Naive thymus-derived CD8-positive, alpha-beta T cell (primary cell): ENCODE measurements around the gene EFS. TPM values are rescaled to one million over a fixed set of nuclear protein-coding genes. Genes with fewer than 3 reads are reported as not detected.

Source experiments
- ATAC-seq, 2 donors: fragments of 150-1000 bp; cut with Tn5 transposase in 1 of 2; sonication (Bioruptor Pico), chemical (Tn5 transposase) in 1 of 2; 1 replicate in 1 of 2; 2 replicates in 1 of 2; pipeline ENCODE4 v1.10.0; 2021; ENCODE audit warnings: mild to moderate bottlenecking in 2 of 2, moderate library complexity in 2 of 2
- POLR2A ChIA-PET: fragments of 350-600 bp; sonication (Branson Sonifier 250); formaldehyde crosslinking; loops from one replicate; lab custom pipeline; 2021; ENCODE audit warnings: antibody characterized with exemption; lab: Charles Lee
- DNase-seq, 10 donors: peaks; one replicate each; pipeline versions ENCODE4 v3.0.0 to v3.0.0-alpha.2; 2020 to 2022
- H3K27ac Mint-ChIP-seq, 10 donors: one replicate each; pipeline ENCODE4 v1.8.0; 2020 to 2022; ENCODE audit warnings: mild to moderate bottlenecking in 10 of 10, mixed read lengths in 10 of 10, moderate library complexity in 4 of 10, inconsistent platforms in 1 of 10
- H3K27me3 Mint-ChIP-seq, 5 donors: one replicate each; pipeline ENCODE4 v1.8.0; 2021 to 2022; ENCODE audit warnings: mixed read lengths in 5 of 5
- H3K36me3 Mint-ChIP-seq, 3 donors: one replicate each; pipeline ENCODE4 v1.8.0; 2020 to 2022; ENCODE audit warnings: mixed read lengths in 3 of 3, mild to moderate bottlenecking in 2 of 3, inconsistent platforms in 1 of 3
- H3K4me1 Mint-ChIP-seq, 4 donors: one replicate each; pipeline ENCODE4 v1.8.0; 2021 to 2022; ENCODE audit warnings: mixed read lengths in 4 of 4
- H3K4me3 Mint-ChIP-seq, 10 donors: one replicate each; pipeline ENCODE4 v1.8.0; 2020 to 2022; ENCODE audit warnings: mild to moderate bottlenecking in 10 of 10, mixed read lengths in 10 of 10, moderate library complexity in 6 of 10, inconsistent platforms in 1 of 10
- H3K9me3 Mint-ChIP-seq, 9 donors: one replicate each; pipeline ENCODE4 v1.8.0; 2020 to 2022; ENCODE audit warnings: mixed read lengths in 9 of 9, mild to moderate bottlenecking in 3 of 9, inconsistent platforms in 1 of 9, moderate library complexity in 1 of 9
- polyA plus RNA-seq, 3 donors: library from polyadenylated mRNA; unstranded; fragments of 300-500 nt; fragmentation: Illumina TruSeq; gene quantifications; one replicate each; pipeline ENCODE4 v1.2.3, GENCODE V29; 2021
- total RNA-seq, 8 experiments: library from RNA in 2 of 8; stranded (reverse) in 2 of 8; gene quantifications; one replicate each; pipeline ENCODE4 v1.2.3 and lab custom pipeline; 2021 to 2026

The EFS gene
- total and polyA plus RNA-seq, 5 experiments from 2014 or later, result not detected

GRCh38 chr14:23324993-23325392, 40.0 kb downstream of the EFS start:
- H3K27me3 Mint-ChIP-seq, result no peaks in the 10 kb centered on the region
- peaks cover 22 to 32% (median 25%) of the 10 kb centered on the region in 4 donors for H3K4me1 Mint-ChIP-seq
- POLR2A ChIA-PET, result interaction anchor here (9.7 kb wide), 1 partner anchor 20 kb away, joined by 376 read pairs; the partner anchor contains the start of genes BCL2L2 and PPP1R3E
- H3K4me3 Mint-ChIP-seq, result peak overlapping the region in 1 of 10 donors; percentile 41
- DNase-seq, result no peak
- no peak for ATAC-seq
- H3K36me3 Mint-ChIP-seq, result peaks cover 0 to 42% (median 4%) of the 10 kb centered on the region in 3 donors
- peak overlapping the region in 1 of 10 donors; percentile 25 for H3K27ac Mint-ChIP-seq
- H3K9me3 Mint-ChIP-seq, result peaks cover 0 to 2% (median 0%) of the 10 kb centered on the region in 9 donors

DNA sequence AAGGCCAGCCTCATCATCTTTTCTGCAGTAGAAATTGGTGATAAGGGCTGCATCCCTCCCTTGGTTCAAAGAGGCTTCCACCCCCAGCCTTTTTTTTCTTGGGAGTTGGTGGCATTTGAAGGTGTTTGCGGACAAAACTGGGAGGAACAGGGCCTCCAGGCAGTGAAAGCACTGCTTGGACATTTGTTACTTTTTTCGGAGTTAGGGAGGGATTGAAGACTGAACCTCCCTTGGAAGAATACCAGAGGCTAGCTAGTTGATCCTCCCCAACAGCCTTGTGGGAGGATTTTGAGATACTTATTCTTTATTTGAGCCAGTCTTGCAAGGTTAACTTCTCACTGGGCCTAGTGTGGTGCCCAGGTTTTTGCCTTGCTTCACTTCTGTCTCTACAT, 40.5 kb downstream of the EFS start:
- Mint-ChIP-seq H3K36me3 (peaks cover 0 to 42% (median 4%) of the 10 kb centered on the region in 3 donors), H3K27me3 (no peaks in the 10 kb centered on the region), H3K27ac (peak overlapping the region in 3 of 10 donors; percentile 27 to 47 (median 40)), H3K4me3 (no peak overlapping the region), H3K4me1 (peaks cover 22 to 34% (median 30%) of the 10 kb centered on the region in 4 donors), H3K9me3 (peaks cover 0 to 5% (median 0%) of the 10 kb centered on the region in 9 donors)
- no peak for DNase-seq
- no peak for ATAC-seq
- POLR2A ChIA-PET, result interaction anchor here (9.7 kb wide), 1 partner anchor 19 kb away, joined by 376 read pairs; the partner anchor contains the start of genes BCL2L2 and PPP1R3E

GRCh38 chr14:23323838-23324454, 41.0 kb downstream of the EFS start:
- ATAC-seq (no peak), DNase-seq (no peak)
- H3K9me3 Mint-ChIP-seq, result peaks cover 0 to 5% (median 0%) of the 10 kb centered on the region in 9 donors
- H3K27me3 Mint-ChIP-seq, result no peaks in the 10 kb centered on the region
- H3K27ac Mint-ChIP-seq, result peak overlapping the region in 3 of 10 donors; percentile 24 to 47 (median 35)
- H3K4me1 Mint-ChIP-seq, result peaks cover 22 to 34% (median 31%) of the 10 kb centered on the region in 4 donors
- peak overlapping the region in 1 of 10 donors; percentile 11 for H3K4me3 Mint-ChIP-seq
- H3K36me3 Mint-ChIP-seq, result peaks cover 0 to 42% (median 4%) of the 10 kb centered on the region in 3 donors
- POLR2A ChIA-PET, result interaction anchor here (0.6 to 9.7 kb wide), 2 partner anchors 19 to 207 kb away, joined by 4 to 376 read pairs; partner anchors contain the start of genes BCL2L2 and PPP1R3E

DNA sequence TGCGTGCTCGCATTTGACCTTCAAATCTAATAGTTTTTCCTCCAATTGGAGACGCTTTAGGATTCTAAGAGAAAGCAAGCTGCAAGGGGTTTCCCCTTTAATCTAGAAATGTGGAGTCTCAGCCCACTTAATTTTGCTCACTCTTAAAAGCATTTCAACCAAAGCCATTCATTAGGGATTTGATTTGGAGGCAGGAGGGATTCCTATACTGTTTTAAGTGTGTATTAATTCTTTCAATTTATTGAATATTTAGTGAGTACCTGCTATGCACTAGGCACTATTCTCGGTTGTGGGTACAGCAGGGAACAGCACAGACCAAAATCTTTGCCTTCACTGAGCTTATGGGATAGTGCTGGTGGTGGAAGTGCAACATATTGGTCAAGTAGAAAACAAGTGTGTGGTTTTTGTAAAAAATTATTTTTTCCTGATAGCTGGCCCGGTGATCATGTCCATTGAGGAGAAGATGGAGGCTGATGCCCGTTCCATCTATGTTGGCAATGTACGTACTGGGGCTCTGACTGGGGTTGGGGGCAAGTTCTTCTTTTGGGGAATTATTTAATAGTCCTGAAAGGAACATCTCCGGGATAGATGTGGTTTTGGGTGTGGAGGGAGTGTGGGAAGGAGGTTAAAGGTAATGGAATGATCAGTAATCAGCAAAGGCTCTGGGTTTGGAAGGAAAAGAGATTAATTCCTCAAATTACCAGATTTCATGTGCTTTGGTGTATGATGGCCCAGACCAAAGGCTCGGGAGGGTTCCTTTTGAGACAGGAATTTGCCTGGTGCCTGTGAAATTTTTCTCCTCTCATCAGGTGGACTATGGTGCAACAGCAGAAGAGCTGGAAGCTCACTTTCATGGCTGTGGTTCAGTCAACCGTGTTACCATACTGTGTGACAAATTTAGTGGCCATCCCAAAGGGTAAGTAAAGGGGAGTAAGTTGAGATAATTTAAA, 42.1 kb downstream of the EFS start:
- ATAC-seq (no peak), DNase-seq (no peak)
- H3K4me1 Mint-ChIP-seq, result peaks cover 20 to 33% (median 30%) of the 10 kb centered on the region in 4 donors
- no peaks in the 10 kb centered on the region for H3K27me3 Mint-ChIP-seq
- peak overlapping the region; percentile 68 to 97 (median 94) for H3K27ac Mint-ChIP-seq
- POLR2A ChIA-PET, result interaction anchor here (0.6 to 9.7 kb wide), 9 partner anchors 18 to 1886 kb away, joined by 4 to 376 read pairs (median 8); partner anchors contain the start of genes BCL2L2, HOMEZ, NGDN and PPP1R3E
- H3K4me3 Mint-ChIP-seq, result peak overlapping the region; percentile 87 to 95 (median 92)
- H3K36me3 Mint-ChIP-seq, result peaks cover 0 to 42% (median 4%) of the 10 kb centered on the region in 3 donors
- peaks cover 0 to 5% (median 0%) of the 10 kb centered on the region in 9 donors for H3K9me3 Mint-ChIP-seq

DNA sequence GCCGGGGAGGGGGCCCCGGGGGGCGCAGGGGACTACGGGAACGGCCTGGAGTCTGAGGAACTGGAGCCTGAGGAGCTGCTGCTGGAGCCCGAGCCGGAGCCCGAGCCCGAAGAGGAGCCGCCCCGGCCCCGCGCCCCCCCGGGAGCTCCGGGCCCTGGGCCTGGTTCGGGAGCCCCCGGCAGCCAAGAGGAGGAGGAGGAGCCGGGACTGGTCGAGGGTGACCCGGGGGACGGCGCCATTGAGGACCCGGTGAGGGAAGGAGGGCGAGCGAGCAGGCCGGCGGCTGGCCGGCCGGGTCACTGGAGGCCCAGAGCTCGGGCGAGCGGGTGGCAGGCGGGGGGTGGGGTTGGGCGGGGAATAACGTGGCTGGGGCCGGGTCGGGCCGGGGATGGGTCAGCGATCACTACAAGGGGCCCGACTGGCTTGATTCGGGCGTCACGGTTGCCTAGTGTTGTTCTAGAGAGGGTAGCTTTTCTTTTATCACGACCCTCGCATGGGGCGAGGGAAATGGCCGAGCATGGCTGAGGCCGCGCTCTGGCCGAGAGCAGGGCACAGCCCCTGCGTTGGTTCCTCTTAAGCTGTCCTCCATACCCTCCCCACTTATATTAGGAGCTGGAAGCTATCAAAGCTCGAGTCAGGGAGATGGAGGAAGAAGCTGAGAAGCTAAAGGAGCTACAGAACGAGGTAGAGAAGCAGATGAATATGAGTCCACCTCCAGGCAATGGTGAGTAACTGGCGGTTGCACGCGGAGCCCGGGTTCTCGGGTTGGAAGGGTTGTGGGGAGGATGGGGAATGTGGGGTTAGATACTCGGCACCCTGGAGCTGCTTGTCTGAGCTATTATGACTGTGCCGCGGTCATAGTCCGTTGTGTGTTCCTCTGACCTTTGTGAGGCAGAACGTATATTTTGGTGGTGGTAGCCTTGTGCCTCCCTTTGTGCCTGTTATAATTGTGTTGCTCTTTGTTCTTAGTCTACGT, 43.1 kb downstream of the EFS start:
- H3K27ac Mint-ChIP-seq, result peak overlapping the region; percentile 90 to 98 (median 96)
- H3K4me3 Mint-ChIP-seq, result peak overlapping the region; percentile 87 to 95 (median 92)
- H3K9me3 Mint-ChIP-seq, result peaks cover 0 to 5% (median 0%) of the 10 kb centered on the region in 9 donors
- H3K27me3 Mint-ChIP-seq, result no peaks in the 10 kb centered on the region
- ATAC-seq (no peak), DNase-seq (peak in 8 of 10 donors; percentile 16 to 76 (median 38))
- peaks cover 20 to 32% (median 30%) of the 10 kb centered on the region in 4 donors for H3K4me1 Mint-ChIP-seq
- POLR2A ChIA-PET, result interaction anchor here (0.6 to 9.7 kb wide), 33 partner anchors 17 to 1885 kb away, joined by 3 to 376 read pairs (median 5); partner anchors contain the start of genes ACIN1, BCL2L2, C14orf119 and DCAF11
- peaks cover 0 to 42% (median 4%) of the 10 kb centered on the region in 3 donors for H3K36me3 Mint-ChIP-seq

DNA sequence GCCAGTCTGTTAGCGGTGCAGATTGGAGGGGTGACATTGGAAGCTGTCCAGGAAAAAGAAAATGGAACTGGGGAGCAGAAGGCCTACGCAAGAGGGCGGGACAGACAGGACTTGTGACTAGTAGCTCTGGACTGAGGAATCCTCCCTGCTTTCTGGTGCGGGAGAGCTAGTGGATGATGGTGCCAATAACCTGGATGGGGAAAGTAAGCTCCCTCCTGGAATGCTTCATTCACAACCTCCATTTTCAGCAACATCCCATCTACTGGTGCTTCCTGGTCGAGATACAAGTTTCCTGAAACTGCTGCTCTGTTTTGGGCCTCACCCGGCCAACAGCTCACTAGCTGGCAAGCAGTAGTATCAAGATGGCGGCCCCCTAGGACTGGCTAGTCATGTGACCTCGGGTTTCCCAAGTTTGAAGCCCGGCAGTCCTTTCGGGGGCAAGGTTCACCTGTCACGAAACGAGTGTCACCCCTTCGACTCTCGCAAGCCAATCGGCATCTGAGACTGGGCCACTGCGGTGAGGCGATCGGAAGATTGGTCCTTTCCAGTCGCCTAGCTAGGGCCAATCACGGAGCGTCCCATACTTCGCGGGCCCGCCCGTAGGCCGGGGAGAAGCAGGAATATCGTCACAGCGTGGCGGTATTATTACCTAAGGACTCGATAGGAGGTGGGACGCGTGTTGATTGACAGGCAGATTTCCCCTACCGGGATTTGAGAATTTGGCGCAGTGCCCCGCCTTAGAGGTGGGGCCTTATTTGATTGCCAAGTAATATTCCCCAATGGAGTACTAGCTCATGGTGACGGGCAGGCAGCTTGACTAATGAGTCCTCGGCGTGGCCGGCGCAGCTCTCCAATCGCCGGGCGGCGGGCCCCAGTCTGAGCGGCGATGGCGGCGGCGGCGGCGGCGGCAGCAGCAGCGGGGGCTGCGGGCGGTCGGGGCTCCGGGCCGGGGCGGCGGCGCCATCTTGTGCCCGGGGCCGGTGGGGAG, 44.1 kb downstream of the EFS start, which contains the start of gene PABPN1:
Gene PABPN1, plus strand, starts transcription at position 874 of the 988 bp plus-strand sequence. Its CDS starts 13 bp downstream, at position 887.
- Mint-ChIP-seq H3K4me1 (peaks cover 18 to 32% (median 30%) of the 10 kb centered on the region in 4 donors), H3K9me3 (peaks cover 0 to 5% (median 0%) of the 10 kb centered on the region in 9 donors), H3K4me3 (peak within 1 kb of the TSS; percentile 87 to 96 (median 92)), H3K27me3 (no peaks in the 10 kb centered on the region), H3K36me3 (peaks cover 0 to 38% (median 4%) of the 10 kb centered on the region in 3 donors), H3K27ac (peak within 1 kb of the TSS; percentile 97 to 99 (median 99))
- peak; percentile 89 for ATAC-seq
- POLR2A ChIA-PET, result interaction anchor here (0.6 to 9.7 kb wide), 34 partner anchors 8 to 1884 kb away, joined by 3 to 376 read pairs (median 5); partner anchors contain the start of genes ACIN1, BCL2L2, C14orf119 and DCAF11
- DNase-seq, result peak; percentile 91 to 99 (median 98)

DNA sequence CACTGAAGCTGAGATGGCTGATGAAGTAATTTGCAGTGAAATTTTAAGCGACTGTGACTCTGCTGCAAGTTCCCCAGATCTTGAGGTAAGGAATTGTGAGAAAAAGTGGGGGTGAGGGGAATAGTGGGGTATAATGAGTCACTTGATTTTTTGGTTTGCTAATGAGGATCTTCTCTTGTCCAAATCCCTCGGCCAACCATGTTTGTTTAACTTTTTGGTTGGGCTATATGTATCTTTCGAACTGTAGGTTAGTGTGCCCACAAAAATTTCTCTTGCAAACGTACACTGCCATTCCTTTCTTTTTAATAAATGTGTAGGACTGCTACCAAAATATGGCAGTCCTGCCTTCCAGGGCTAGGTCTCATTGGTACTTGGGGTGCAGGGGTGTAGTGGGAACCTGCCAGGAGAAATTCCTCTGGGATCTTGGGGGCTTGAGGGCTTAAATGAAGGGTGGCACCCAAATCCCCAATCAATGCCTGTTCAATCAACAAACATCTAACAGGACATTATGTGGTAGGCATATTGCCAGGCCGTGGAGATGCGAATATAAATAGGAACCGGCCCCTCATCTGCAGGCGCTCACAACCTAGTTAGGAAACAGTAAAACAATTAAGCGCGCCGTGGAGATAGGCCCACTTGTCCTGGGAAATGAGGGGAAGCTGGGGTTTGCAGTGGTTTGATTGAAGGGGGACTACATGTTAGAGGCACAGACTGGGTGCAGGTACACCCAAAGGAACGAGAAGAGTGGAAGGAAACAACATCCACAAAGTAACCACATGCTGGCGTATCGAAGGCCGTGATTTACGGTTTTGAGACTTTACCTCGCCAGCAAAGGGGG, 45.0 kb downstream of the EFS start:
- DNase-seq, result no peak
- Mint-ChIP-seq H3K27ac (peak overlapping the region; percentile 97 to 99 (median 99)), H3K4me3 (peak overlapping the region; percentile 81 to 96 (median 91)), H3K9me3 (peaks cover 0 to 5% (median 0%) of the 10 kb centered on the region in 9 donors), H3K27me3 (no peaks in the 10 kb centered on the region), H3K4me1 (peaks cover 18 to 32% (median 30%) of the 10 kb centered on the region in 4 donors), H3K36me3 (peaks cover 0 to 28% (median 3%) of the 10 kb centered on the region in 3 donors)
- POLR2A ChIA-PET, result interaction anchor here (1.0 to 9.7 kb wide), 14 partner anchors 9 to 635 kb away, joined by 3 to 376 read pairs (median 12); partner anchors contain the start of genes ACIN1, BCL2L2, C14orf119 and HOMEZ
- ATAC-seq, result no peak

DNA sequence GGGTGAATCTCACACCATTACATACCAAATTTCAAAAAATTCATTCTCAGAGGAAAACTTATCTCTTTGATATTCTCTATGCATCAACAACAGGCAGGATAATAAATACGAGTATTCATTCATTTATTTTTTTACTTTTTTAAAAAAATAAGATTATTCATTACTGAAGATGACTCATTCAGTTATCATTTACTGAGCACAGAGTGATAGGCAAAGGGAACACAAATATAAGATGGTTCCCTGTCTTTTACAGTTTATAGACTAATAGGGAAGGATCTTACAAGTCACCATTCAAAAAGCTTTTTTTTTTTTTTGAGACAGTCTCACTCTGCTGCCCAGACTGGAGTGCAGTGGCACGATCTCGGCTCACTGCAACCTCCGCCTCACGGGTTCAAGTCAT, 48.7 kb downstream of the EFS start:
- DNase-seq (no peak), ATAC-seq (no peak)
- Mint-ChIP-seq H3K36me3 (no peaks in the 10 kb centered on the region), H3K9me3 (peaks cover 0 to 5% (median 0%) of the 10 kb centered on the region in 9 donors), H3K27ac (no peak overlapping the region), H3K4me3 (no peak overlapping the region), H3K27me3 (no peaks in the 10 kb centered on the region), H3K4me1 (peaks cover 4 to 14% (median 13%) of the 10 kb centered on the region in 4 donors)
- POLR2A ChIA-PET, result interaction anchor here (9.7 kb wide), 1 partner anchor 11 kb away, joined by 376 read pairs; the partner anchor contains the start of genes BCL2L2 and PPP1R3E

DNA sequence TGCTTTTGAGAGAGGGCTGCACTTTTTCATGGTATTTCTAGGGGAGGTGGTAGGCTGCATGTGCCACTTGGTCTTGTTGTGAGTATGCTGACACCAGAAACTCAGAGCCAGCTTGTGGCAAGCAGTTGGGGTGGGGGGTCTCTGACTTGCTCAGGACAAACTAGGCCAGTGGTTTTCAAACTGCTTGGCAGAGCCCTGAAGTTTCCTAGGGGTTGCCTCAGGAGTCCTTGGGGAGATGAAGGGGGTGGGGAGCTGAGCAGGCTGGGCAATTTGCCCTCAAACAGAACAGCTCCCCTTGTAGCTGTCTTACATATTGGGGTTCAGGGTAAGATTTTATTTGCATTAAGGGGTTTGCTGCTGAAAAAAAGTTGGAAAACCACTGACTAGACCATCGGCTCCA, 54.4 kb downstream of the EFS start:
- no peak for ATAC-seq
- Mint-ChIP-seq H3K27me3 (peaks cover 6 to 38% (median 29%) of the 10 kb centered on the region in 5 donors), H3K4me3 (no peak overlapping the region), H3K4me1 (peaks cover 0 to 13% (median 2%) of the 10 kb centered on the region in 4 donors), H3K9me3 (no peaks in the 10 kb centered on the region), H3K27ac (no peak overlapping the region), H3K36me3 (no peaks in the 10 kb centered on the region)
- DNase-seq, result no peak
- POLR2A ChIA-PET, result interaction anchor here (12.5 kb wide), 1 partner anchor 10 kb away, joined by 376 read pairs; the partner anchor contains the start of gene PABPN1
